ENCODE measurements around the gene HDAC8.
"Not testable (repeated sequence)": the region's sequence is repeated elsewhere in the genome, so short reads cannot be mapped to it uniquely, and the experiment has no call there.

The HDAC8 gene

GRCh38 chrX:72526534-72527508 is 45.8 kb downstream of the HDAC8 start:
- no peak for DNase-seq

DNA sequence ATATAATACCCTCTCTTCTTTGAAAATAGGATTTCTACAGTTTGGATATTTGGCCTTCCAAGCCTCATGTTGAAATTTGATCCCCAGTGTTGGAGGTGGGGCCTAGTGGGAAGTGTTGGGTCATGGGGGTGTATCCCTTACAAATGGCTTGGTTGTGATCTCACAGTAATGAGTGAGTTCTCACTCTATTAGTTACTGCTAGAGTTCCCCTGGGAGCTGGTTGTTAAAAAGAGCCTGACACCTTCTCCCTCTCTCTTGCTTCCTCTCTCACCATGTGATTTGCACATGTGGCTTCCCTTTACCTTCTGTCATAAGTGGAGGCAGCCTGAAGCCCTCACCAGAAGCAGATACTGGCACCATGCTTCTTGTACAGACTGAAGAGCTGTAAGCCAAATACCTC is 73.9 kb downstream of the HDAC8 start:
- DNase-seq, result peak; percentile 17

DNA sequence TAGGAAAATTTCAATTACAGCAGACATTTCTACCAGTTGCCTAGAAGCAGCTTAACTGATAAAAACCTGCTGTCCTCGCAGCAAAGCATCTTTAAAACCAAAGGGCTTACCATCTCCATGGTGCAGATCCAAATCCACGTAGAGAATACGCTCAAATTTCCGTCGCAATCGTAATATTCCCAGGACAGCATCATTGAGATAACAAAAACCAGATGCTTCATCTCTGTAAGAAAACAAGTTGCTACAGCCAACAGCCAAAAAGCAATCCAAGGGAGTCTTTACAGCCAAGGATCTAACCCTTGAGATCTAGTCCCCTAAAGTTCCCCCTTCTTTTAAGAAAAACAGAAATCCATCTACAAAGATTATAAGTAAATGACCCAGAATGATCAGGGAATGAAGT is 77.6 kb downstream of the HDAC8 start:
- DNase-seq, result no peak

DNA sequence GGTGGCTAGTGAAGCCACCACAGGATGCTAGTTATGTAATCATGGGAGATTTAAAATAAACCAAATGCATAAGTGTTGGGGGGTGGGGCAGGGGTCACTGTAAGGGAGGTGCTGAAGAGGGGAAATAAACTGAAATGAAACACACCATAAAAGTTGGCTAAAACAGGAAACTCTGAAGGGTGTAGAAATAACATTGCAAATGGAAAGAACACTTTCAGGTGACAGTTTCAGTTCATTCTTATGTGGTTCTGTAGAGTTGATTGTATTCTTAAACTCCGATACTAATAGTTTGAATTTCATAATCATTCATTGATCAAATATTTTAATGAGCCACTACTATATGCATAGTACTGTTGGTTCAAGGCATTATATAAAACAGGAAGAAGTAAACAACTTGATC is 80.1 kb downstream of the HDAC8 start:
- DNase-seq, result no peak

DNA sequence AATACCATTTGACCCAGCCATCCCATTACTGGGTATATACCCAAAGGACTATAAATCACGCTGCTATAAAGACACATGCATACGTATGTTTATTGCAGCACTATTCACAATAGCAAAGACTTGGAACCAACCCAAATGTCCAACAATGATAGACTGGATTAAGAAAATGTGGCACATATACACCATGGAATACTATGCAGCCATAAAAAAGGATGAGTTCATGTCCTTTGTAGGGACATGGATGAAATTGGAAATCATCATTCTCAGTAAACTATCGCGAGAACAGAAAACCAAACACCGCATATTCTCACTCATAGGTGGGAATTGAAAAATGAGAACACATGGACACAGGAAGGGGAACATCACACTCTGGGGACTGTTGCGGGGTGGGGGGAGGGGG is 82.4 kb downstream of the HDAC8 start:
- not testable (repeated sequence) for DNase-seq

- DNase-seq, result no peak
Measured at GRCh38 chrX:72487661-72488060, 85.0 kb downstream of the HDAC8 start.

- peak; percentile 2 for DNase-seq
Measured at GRCh38 chrX:72479324-72480274, 93.0 kb downstream of the HDAC8 start.

GRCh38 chrX:72478853-72479252 is 93.8 kb downstream of the HDAC8 start:
- DNase-seq, result no peak

DNA sequence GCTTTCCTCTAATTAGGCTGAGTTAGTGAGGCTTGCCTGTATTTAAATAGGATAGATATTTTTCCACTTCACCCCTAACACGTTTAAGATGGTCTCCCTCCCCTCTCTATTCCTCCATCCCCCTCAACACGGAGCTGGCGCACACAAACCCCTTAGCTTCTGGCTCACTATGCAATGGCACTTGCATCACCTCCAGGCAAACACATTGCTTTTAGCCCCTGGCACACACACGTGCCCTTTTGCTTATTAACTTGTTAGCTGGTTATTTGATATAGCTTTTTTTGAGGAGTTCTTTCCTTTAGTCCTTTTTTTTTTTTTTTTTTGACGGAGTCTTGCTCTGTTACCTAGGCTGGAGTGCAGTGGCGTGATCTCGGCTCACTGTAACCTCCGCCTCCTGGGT is 94.3 kb downstream of the HDAC8 start:
- no peak for DNase-seq

GRCh38 chrX:72477781-72478181 is 94.9 kb downstream of the HDAC8 start:
- no peak for DNase-seq

DNA sequence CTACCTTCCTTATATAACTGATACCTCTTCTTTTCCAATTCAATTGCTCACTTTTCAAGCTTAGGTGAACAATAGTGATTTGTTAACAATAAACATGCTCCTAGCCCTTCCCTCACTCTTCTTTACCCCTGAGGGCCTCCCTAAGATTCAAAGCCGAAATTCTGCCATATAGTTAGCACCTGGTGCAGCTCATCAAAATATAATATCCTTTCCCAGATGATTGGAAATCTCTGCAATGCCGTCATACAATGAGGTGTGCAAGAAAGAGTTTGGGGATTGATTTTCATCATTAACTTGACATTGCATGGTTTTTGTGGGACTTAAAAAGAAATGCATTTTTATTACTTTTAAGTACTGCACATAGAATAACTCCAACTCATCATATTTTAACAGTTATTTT is 95.3 kb downstream of the HDAC8 start:
- no peak for DNase-seq

DNA sequence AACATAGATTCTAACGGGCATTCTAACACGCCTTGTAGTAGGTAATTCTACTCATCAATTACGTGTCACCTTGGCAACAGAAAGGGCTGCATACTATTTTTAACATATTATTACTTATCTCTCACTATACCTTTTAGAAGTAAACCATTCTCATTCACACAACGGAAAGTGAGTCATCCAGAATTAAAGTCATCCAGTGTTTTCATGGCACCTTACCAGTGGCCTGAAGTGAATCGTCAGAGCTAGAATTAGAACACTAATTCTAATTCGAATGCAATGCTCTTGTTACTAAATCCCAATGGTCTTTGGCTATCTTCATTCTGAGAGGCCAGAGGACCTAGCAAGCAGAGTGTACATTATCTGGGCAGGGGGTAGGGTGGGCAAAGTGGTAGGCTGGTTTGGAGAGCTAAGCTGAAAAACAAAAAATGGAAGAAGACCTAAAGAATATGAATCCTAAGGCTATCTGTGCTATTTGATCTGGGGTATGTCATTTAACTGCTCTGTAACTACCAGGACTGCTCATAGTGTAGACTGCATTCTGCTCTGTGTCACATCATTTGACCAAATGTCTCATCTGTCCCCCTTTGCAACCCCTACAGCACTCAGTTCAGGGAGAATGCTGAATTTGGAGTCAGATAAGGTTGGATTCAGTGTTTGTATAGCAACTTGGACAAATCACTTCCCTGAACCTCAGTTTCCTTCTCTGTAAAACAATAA is 96.5 kb downstream of the HDAC8 start:
- no peak for DNase-seq

DNA sequence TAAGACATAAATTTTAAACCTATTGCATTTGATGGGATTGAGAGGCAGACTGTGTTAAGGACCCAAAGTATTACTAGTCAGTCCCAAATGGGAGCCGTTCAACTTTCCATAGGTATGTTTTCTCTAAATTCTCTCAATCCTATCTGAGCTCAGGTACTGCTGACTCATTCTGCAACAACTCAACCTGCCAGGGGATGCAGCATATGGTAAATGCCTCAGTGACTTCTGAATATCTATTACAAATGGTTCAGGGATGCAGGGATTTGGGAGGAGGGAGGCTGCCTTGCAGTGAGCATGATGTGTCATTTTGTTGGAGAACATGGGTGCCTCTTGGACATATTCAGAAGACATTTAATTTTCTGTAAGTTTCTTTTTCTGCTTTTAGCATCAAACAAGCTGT is 97.3 kb downstream of the HDAC8 start:
- no peak for DNase-seq

GRCh38 chrX:72470532-72471223 is 102.0 kb downstream of the HDAC8 start:
- DNase-seq, result no peak

DNA sequence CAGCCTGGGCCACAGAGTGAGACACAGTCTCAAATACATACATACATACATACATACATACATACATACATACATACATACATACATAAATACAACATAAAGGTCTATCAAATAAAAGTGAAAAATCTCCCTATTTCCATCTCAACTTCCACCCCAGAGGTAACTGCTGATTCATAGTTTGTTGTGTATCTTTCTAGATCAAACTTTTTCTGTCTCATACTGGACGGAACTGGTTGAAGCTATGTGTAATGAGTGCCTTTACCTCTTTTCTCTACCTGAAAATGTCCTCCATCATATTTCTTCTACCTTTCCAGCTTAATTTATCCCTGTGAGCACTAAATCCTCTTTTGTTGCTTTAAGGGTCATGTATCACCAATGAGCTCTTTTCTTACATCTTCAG is 102.5 kb downstream of the HDAC8 start:
- DNase-seq, result no peak

DNA sequence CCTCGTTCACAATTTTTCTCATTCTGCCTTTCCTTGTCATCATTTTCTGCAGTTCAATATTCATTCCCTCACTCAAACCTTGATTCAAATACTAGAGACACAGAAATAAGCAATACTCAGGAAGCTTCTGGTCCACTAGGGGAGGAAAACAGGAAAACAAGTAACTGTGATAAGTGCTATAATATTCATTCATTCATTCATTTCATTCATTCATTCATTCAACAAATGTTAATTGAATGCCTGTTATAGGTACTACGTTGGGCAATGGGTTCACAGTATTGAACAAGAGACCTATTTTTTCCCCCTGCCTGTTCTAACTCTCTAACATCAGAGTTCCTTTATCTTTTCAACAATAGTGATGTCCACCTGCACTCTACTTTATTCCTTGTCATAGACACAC is 104.0 kb downstream of the HDAC8 start:
- no peak for DNase-seq

DNA sequence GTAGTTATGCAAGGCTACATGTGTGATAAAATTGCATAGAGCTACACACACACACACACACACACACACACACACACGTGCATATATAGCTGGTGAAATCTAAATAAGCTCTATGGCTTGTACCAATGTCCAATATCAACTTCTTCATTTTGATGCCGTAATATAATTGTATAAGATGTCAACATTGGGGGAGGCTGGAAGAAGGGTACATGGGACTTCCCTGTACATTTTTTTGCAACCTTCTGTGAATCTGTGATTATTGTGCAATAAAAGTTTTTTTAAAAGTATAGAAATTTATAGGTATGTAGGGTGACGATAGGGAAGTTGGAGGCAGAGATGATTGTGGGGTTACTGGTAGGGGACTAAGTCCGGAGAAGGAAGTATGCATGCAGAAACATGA is 105.5 kb downstream of the HDAC8 start:
- DNase-seq, result no peak

GRCh38 chrX:72466493-72466892 is 106.2 kb downstream of the HDAC8 start:
- no peak for DNase-seq

GRCh38 chrX:72465889-72466288 is 106.8 kb downstream of the HDAC8 start:
- no peak for DNase-seq

GRCh38 chrX:72461766-72462165 is 110.9 kb downstream of the HDAC8 start:
- no peak for DNase-seq

DNA sequence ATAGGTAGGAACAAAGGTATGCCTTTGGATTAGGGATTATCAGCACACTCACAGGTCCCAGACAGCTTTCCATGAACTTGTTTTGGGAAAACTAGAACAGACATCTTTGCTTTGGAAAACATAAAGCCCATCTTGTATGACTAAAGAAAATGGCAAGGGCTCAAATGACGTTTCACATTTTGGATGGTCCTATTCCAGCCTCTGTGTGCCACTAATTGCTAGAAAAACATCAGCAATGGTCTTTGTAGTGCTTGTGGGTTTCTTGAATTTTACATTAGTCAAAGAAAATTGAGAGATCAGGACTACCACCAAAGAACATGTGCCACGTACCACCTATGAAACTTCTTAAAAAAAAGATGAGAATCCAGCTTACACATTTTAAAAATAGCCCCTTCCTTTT is 111.4 kb downstream of the HDAC8 start:
- no peak for DNase-seq

DNA sequence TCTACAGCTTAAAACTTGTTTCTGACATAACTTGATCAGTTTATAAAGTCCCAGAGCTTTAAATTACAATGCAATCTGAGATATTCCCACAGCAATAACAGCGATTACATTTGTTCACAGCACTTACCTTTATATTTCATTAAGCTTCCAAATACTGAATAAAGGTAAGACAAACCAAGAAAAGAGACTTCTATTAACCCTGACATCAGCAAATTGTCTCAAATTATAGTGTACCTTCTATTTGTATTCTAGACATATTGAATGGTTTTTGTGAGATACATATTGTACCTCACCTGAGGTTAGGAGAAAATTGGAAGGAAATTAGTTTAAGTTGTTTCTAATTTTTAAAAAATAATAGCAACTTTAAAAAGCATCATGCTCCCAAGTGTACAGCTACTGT is 111.9 kb downstream of the HDAC8 start:
- no peak for DNase-seq
